GM13976 (cell line): ENCODE data around the gene GALNT12.

ENCODE experiments used
- DNase-seq: peaks from one replicate; pipeline ENCODE4 v3.0.0; 2012; ENCODE audit warnings: low spot score
- in situ Hi-C: fragments of 300-500 bp; cut with MboI; formaldehyde crosslinking; loops from one replicate; pipeline ENCODE4 v1.12.0; 2022; ENCODE audit warnings: low sequenced_read_pairs, mixed read lengths, inconsistent platforms; ENCODE audit not compliant: unreplicated experiment
- TF ChIP-seq, protein P1 (sequence below): IDR thresholded peaks from 2 replicates; pipeline ENCODE4 v1.5.1; 2012; ENCODE audit warnings: borderline replicate concordance, mild to moderate bottlenecking; ENCODE audit not compliant: insufficient read depth; ENCODE audit errors: extremely low read depth, missing control alignments, control extremely low read depth

The GALNT12 gene

GRCh38 chr9:98870782-98871557, 63.5 kb downstream of the GALNT12 start:
- TF ChIP-seq, protein P1, sequence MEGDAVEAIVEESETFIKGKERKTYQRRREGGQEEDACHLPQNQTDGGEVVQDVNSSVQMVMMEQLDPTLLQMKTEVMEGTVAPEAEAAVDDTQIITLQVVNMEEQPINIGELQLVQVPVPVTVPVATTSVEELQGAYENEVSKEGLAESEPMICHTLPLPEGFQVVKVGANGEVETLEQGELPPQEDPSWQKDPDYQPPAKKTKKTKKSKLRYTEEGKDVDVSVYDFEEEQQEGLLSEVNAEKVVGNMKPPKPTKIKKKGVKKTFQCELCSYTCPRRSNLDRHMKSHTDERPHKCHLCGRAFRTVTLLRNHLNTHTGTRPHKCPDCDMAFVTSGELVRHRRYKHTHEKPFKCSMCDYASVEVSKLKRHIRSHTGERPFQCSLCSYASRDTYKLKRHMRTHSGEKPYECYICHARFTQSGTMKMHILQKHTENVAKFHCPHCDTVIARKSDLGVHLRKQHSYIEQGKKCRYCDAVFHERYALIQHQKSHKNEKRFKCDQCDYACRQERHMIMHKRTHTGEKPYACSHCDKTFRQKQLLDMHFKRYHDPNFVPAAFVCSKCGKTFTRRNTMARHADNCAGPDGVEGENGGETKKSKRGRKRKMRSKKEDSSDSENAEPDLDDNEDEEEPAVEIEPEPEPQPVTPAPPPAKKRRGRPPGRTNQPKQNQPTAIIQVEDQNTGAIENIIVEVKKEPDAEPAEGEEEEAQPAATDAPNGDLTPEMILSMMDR = no peak
- in situ Hi-C loops = no loop called here
- DNase-seq = no peak

- no peak for DNase-seq
- TF ChIP-seq, protein P1 = no peak
- in situ Hi-C loops = no loop called here
Measured at GRCh38 chr9:98871558-98872065, 64.1 kb downstream of the GALNT12 start.

DNA sequence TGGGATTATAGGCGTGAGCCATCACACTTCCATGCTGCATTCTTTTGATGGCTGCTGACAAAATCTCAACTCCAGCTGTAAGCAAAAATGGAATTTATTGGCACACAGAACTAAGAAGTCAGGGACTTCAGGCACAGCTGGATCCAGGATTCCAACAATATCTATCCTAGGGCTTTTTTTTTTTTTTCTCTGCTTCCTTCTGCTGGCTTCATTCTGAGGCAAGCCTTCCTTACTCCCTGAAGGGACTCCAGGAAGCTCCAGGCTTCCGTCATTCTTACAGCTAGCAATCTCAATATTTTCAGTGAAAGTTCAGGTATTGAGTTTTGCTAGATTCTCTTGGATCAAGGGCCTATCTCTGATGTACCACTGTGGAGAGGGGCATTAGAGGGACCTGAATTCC, 66.1 kb downstream of the GALNT12 start:
- no peak for DNase-seq
- TF ChIP-seq, protein P1 = no peak
- in situ Hi-C loops = no loop called here

DNA sequence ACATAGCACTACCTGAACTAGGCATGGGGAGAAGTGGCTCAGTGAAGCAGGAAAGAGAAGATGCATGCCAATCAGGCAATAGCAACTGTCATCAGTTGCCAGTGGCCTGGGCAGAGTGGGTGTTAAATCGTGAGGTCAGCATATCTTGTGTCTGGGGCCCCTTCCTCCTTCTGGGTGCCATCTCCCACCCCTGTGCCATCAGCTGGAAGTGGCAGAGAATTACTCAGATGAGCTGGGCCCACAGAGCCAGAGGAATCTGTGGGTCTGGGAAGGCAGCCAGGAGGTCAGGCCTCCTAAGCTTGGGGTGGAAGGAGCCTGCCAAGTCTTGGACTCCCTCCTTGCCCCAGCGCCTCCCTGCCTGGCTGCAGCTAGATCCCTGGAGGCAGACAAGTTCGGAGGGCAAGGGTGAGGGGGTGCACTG, 66.5 kb downstream of the GALNT12 start:
- in situ Hi-C loops = no loop called here
- TF ChIP-seq, protein P1 = no peak
- no peak for DNase-seq

- TF ChIP-seq, protein P1 = no peak
- in situ Hi-C loops = no loop called here
- no peak for DNase-seq
Measured at GRCh38 chr9:98874721-98875255, 67.3 kb downstream of the GALNT12 start.

GRCh38 chr9:98875536-98875935, 68.1 kb downstream of the GALNT12 start:
- in situ Hi-C loops = no loop called here

More at GRCh38 chr9:98875536-98875935, 68.1 kb downstream of the GALNT12 start:
- DNase-seq = no peak
- TF ChIP-seq, protein P1 = no peak
